Endothelial cell of hepatic sinusoid (primary cell): ENCODE results near the gene TRAPPC2B.
"Not testable (repeated sequence)": the region's sequence is repeated elsewhere in the genome, so short reads cannot be mapped to it uniquely, and the experiment has no call there.

Source experiments
- in situ Hi-C: cut with HindIII; loops from 2 replicates; pipeline ENCODE4 v1.10.0; 2017; ENCODE audit warnings: low sequenced_read_pairs

Gene TRAPPC2B

GRCh38 chr19:57366776-57367175 is 3.4 kb downstream of the TRAPPC2B start:
- in situ Hi-C loops: no loop called here

DNA sequence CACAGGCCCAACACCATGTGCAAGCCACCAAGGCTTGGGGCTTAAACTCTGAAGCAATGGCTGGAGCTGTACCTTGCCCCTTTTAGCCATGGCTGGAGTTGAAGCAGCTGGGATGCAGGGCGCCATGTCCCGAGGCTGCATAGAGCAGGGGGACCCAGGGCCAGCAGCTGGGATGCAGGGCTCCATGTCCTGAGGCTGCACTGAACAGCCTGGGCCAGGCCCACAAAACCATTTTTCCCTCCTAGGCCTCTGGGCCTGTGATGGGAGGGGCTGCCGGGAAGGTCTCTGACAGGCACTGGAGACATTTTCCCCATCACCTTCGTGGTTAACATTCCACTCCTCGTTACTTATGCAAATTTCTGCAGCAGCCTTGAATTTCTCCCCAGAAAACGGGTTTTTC is 10.8 kb downstream of the TRAPPC2B start:
- in situ Hi-C loops: no loop called here

DNA sequence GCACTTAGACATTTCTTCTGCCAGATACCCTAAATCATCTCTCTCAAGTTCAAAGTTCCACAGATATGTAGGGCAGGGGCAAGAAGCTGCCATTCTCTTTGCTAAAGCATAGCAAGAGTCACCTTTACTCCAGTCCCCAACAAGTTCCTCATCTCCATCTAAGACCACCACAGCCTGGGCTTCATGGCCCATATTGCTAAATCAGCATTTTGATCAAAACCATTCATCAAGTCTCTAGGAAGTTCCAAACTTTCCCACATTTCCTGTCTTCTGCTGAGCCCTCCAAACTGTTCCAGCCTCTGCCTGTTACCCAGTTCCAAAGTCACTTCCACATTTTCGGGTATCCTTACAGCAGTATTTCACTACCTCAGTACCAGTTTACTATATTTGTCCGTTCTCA is 11.3 kb downstream of the TRAPPC2B start:
- in situ Hi-C loops: not testable (repeated sequence)

GRCh38 chr19:57376151-57376550 is 12.8 kb downstream of the TRAPPC2B start:
- in situ Hi-C loops: no loop called here

DNA sequence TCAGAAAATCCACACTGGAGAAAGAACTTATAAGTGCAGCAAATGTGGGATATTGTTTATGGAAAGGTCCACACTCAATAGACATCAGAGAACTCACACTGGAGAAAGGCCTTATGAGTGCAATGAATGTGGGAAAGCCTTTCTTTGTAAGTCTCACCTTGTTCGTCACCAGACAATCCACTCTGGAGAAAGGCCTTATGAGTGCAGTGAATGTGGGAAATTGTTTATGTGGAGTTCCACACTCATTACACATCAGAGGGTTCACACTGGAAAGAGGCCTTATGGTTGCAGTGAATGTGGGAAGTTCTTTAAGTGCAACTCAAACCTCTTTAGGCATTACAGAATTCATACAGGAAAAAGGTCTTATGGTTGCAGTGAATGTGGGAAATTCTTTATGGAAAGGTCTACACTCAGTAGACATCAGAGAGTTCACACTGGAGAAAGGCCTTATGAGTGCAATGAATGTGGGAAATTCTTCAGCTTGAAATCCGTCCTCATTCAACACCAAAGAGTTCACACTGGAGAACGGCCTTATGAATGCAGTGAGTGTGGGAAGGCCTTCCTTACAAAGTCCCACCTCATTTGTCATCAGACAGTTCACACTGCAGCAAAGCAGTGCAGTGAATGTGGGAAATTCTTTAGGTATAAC is 14.3 kb downstream of the TRAPPC2B start:
- in situ Hi-C loops: no loop called here

GRCh38 chr19:57380923-57381322 is 17.6 kb downstream of the TRAPPC2B start:
- in situ Hi-C loops: loop anchor here (5.0 to 10.0 kb wide), 2 partner anchors 54 to 136 kb away; partner anchors contain the start of gene ZNF805

DNA sequence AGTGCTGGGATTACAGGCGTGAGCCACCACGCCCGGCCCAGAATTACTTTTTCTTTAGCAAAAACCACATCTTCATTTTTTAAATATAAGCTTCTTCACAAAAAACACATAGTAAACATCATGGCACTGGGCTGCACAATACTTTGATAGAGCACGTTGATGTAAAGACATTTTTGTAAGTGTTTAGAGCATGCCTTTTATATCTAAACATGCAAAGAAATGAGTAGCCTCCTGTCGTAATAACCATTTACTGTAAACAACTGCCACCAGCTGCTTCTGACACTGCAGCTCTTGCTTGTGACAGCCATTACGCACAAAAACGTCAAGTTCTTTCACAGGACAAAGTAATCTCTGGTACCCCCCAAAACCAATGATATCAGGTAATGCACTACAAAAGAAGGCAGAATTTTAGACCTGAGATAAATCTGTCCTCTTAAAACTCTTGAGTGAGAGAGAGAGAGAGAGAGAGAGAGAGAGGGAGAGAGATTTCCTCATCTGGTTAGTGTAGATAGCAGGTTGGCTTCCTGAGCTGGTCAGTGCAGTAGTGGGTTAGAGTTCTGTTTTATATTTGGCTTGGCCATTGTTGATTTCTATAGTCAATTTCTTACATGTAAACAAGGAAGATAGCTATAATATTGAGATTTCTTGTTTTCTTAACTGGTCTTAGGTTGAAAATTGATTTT is 19.6 kb downstream of the TRAPPC2B start:
- in situ Hi-C loops: loop anchor here (5.0 to 10.0 kb wide), 2 partner anchors 56 to 138 kb away; partner anchors contain the start of gene ZNF805

DNA sequence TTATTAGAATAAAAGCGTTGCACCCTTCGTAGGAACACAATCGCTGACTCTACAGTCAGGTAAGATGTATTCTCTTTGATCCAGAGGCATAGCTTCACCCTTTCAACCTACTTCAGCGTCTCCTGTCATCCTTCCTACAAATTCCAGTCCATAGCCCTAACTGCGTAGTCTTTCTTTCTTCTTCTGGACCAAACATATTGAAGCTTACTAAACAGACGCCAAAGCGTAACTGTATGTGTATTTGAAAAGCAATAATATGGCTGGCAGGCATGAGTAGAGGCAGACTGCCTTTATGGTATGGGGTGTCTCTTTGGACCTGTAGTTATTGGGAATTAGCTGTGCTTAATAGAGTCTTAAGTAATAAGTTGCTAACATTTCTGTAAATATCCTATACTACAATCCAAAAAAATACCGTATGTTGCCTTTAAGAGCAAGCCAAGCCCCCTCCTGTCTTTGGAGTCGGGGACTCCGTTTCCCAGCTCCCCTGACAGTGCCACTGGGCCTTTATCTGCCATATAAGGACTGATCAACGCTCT is 25.9 kb downstream of the TRAPPC2B start:
- in situ Hi-C loops: loop anchor here (10.0 kb wide), 1 partner anchor 144 kb away; the partner anchor contains the start of gene ZNF805

DNA sequence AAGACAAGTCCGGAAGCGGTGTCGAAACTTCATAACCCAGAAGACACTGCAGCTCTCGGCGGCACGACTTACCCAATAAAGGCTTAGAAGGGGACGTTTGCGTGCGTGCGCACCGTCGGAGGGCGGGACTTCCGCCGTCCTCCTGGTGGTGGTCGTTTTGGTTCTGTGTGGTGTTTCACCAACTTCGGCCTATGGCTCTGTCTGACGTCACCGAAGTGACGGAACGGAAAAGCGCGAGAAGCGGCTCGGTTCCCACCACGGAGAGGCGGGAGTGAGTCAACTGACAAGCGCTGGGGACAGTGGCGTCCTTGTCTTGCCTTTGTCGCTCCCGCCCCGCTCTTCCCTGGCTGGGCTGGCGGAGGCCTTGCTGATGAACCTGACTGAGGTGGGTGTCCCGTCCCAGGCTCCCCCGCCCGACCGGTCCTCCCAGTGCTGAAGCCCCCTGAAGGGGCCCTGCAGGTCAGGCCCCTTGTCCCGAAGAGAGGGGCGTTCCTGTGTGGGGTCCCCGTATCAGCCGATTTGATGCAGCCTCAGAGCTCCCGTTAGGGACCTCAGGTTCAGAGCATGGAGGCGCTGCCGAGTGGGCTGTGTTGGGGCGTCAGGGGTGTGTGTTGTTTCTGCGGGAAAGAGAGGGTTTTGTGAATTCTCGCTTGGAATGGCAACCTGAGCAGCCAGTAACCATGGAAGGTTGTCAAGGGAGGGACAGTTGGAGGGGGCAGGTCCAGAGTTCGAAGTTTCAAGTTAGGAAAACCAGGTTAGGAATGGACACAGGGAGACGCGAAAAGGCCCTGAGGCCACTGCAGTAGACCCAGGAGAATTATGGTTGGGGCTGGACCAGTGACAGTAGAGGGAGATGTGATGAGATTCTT is 26.6 kb downstream of the TRAPPC2B start, which contains the start of gene ZNF548:
TSS of gene ZNF548 (plus strand) at position 125 of the 869 bp plus-strand sequence. CDS start at position 371, 246 bp downstream.
- in situ Hi-C loops: loop anchor here (10.0 kb wide), 1 partner anchor 145 kb away; the partner anchor contains the start of gene ZNF805

DNA sequence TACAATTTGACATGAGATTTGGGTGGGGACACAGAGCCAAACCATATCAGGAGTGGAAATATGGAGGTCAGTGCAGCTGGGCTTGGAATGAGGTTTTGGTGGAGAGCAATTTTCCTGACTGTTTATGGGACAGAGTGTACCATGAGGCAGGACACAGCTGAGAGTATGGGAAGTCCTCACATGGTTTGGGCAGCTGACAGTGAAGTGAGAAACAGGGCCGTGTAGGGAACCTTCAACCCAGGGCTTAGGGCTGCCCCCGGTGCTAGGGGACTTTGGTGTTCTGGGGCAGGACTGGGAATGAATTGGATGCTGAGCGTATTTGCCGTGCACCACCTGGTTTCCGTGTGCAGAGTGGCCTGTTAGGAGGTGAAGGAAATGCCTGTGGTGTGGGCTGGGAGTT is 32.4 kb downstream of the TRAPPC2B start:
- in situ Hi-C loops: no loop called here

DNA sequence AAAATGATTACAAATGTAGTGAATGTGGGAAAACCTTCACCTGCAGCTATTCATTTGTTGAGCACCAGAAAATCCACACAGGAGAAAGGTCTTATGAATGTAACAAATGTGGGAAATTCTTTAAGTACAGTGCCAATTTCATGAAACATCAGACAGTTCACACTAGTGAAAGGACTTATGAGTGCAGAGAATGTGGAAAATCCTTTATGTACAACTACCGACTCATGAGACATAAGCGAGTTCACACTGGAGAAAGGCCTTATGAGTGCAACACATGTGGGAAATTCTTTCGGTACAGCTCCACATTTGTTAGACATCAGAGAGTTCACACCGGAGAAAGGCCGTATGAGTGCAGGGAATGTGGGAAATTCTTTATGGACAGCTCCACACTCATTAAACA is 35.5 kb downstream of the TRAPPC2B start:
- in situ Hi-C loops: no loop called here

DNA sequence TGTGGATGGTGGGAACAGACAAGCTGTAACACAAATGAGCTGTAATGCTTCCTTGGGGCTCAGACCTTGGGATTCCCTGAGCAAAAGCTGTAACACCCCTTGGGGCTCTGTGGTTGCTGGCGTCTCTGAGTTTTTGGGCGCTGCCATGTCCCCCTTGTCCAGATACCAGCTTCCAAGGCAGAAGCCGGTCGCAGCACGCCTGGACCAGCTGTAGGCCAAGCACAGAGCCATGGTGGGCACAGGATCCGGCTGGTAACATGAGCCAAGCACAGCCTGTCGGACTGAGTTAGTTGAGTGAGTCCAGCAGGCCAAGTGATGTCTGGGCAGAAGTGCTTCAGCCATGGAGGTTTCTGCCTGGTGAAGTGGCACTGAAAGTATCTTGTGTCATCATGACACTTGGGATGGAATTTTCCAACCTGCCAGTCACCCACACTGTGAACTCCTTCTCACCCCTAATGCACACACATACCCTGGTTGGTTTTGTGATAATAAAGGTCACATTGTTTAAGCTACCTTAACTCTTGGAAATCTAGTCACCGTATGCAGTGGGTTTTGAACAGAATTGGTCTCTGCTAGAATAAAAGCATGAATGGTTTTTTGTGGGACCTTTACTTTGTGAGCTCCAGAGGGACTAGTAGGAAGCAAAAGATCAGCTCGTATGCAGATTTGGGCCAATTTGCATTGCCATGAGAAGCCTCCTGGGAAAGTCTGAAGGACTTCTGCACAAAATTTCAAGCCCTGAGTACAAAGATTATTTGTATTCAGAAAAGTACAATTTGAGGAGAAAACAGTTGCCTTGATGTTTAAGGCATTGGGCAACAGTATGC is 40.6 kb downstream of the TRAPPC2B start:
- in situ Hi-C loops: no loop called here

DNA sequence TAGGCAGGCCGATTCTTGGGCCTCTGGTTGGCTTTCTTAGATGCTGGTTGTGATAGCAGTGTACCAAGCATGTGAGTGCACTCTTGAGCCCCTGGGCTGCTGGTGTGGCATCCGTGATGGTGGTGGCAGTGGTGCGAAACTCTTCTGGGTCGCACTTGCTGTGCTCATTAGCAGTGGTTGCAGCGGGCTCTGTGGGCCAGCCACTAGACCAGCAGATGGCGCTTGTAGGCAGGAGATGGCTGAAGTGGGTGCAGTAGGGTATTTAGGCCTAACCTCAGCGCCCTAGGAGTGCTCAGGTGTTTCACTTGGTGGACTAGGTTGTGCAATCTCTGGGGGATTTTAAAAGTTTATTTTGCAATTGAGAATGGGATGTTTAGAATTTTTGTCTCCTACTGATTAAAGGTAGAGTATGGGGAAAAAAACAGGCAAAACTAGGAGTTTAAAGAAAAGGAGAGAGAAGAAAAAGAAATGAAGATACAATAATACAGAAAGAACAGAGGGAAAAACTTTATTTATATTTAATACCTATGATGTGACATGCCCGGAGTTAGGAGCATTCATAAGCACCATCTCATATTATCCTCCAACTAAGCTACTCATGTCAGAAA is 43.3 kb downstream of the TRAPPC2B start:
- in situ Hi-C loops: no loop called here

DNA sequence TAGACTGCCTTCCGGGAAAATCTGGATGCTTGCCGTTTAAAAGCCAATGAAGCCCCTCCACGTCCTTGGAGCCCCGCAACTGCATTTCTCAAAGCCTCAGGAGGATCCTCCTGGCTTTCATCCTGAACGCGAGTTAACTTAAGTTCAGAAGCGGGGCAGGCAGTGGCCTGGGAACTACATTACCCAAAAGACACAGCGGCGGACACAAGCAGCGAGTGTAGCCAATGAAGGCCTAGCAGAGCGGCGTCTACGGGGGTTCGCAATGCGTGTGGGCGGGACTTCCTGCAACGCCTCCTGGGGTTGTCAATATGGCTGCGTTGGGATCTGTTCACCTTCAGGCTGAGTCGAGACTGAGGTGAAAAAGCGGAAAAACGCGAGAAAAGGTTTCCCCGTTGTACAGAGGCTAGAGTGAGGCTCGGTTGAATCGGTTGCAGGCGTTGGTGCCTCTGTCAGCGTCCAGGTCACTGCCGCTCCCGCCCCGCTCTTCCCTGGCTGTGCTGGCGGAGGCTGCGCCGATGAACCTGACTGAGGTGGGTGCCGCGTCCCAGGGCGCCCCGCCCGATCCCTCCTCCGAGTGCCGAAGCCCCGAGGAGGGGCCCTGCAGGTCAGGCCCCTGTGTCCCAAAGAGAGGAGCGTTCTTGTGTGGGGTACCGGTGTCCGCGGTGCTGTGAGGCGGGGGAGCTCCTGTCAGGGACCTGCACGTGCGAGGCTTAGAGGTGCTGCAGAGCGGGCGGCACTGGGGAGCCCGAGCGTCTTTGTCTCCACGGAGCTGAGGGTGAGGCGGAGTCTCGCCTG is 47.7 kb downstream of the TRAPPC2B start, which contains the start of gene ZNF17:
TSS of gene ZNF17 (plus strand) at position 285 of the 795 bp plus-strand sequence. CDS start 2,455 bp downstream, outside the sequence.
- in situ Hi-C loops: no loop called here
